ENCODE data around the gene CDS2.
A peak's percentile ranks its signal among the peaks of the same experiment; 100 is the strongest.

CDS2 gene

GRCh38 chr20:5181958-5182357 lies 55.1 kb downstream of the CDS2 start:
- no peak for DNase-seq (ENCODE audit: low spot score)

DNA sequence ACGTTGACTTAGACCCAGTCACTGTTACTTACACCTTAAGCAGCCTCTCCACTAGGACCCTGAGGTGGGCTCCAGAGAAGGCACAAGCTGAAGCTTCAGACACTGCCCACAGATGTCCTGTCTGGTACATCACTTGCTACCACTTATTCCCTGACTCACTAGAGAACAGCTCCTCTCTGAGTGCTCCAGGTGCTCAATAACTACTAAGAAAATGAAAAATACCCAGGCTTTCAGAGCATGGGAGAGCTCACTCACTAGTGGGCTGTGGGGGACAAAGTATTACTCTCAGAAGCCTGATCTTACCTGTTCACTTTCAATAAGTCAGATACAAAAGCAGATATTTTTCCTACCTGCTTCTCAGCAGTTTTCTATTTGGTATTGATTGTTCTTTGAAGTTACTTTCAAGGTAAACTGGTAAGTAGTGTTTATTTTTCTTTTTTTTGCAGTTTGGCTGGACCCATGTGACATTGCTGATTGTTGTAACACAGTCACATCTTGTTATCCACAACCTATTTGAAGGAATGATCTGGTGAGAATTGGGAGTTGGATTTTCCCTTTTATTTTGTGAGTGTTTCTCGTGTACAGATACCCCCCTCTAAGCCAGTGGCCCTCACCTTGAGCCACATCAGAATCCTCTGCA lies 55.9 kb downstream of the CDS2 start:
- DNase-seq (ENCODE audit: low spot score) = no peak

GRCh38 chr20:5183731-5184474 lies 57.1 kb downstream of the CDS2 start:
- no peak for DNase-seq (ENCODE audit: low spot score)

DNA sequence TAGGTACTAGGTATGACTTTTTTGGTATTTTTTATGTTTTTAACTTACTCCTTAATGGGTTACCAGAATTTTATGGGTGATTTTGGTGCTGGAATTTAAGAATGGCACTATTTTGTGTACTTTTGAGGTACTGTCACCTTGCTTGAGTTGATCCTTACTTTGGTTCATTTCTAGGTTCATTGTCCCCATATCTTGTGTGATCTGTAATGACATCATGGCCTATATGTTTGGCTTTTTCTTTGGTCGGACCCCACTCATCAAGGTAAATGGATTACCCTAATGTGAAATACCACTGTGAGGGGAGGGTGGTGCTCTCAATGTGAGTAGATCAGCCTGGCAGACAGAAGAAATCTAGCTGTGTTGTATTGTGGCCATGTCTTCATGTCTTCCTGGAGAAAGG lies 57.9 kb downstream of the CDS2 start:
- no peak for DNase-seq (ENCODE audit: low spot score)

DNA sequence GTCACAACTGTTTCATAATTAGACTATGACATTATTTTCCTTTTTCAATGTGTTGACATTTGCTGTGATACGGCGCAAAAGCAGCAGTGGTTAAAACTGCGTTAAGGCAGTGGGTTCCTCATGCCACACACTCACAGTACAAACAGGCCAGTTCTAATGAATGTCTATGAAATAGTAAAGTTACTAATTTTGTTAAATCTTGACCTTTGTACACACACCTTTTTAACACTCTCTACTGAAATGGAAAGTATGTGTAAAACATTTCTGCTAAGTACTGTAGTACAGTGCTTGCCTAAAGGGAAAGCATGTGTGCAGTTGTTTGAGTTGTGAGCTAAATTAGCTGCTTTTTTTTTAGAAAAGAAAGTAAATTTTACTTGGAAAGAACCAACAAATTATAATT lies 60.3 kb downstream of the CDS2 start:
- no peak for DNase-seq (ENCODE audit: low spot score)

- DNase-seq (ENCODE audit: low spot score) = no peak
Measured at GRCh38 chr20:5188736-5189135, 61.9 kb downstream of the CDS2 start.

GRCh38 chr20:5189917-5190316 lies 63.1 kb downstream of the CDS2 start:
- no peak for DNase-seq (ENCODE audit: low spot score)

DNA sequence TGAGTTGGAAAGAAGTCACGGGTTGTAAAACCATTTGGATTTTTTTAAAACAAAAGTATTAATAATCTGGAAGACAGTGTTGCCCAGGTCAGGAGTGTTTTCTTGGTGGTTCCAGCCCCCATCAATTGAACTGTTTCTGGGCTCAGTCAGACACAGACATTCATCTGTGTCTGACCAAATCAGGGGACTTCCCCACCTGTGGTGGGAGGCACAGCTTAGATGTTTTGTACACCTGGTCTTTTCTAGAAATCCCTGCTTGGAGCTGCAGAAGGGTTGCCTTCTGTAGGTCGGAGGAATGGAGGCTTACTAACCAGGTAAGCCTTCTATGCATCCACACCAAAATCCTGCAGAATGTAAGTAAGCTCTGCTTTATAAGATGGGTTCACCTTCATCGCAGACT lies 63.6 kb downstream of the CDS2 start:
- DNase-seq (ENCODE audit: low spot score) = no peak

DNA sequence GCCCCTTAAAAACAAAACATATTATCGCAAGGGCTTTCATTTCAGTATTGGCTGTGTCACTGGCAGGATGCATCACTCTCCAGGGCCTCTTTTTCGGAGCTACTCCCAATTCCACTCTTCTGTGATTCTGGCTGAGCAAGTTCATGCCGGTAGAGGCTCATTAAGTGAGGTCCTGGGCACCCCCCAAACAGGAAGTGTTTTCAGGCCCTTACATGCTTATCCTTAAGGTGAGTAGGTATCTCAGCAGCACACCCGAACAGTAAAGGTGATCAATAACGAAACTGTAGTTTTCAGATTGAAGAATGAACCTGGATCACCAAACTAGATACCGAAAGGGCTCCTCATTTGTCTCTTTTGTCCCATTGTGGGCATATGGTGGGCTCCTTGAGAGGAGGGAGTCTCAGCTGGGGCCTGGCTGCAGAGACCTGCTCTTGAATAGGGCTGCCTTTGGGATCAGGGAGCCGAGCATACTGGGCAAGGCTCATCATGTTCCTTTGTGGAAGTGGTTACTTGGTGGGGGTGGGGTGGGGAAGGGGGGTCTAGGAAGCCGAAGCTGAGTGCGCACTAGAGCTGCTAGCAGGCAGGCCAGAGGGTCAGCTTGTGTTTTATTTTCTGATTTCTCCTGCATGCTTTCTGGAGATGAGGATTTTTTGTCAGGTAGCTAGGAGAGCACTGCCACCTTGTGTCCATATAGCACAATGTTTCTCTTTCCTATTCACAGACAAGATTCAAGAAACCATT lies 65.2 kb downstream of the CDS2 start:
- no peak for DNase-seq (ENCODE audit: low spot score)

DNA sequence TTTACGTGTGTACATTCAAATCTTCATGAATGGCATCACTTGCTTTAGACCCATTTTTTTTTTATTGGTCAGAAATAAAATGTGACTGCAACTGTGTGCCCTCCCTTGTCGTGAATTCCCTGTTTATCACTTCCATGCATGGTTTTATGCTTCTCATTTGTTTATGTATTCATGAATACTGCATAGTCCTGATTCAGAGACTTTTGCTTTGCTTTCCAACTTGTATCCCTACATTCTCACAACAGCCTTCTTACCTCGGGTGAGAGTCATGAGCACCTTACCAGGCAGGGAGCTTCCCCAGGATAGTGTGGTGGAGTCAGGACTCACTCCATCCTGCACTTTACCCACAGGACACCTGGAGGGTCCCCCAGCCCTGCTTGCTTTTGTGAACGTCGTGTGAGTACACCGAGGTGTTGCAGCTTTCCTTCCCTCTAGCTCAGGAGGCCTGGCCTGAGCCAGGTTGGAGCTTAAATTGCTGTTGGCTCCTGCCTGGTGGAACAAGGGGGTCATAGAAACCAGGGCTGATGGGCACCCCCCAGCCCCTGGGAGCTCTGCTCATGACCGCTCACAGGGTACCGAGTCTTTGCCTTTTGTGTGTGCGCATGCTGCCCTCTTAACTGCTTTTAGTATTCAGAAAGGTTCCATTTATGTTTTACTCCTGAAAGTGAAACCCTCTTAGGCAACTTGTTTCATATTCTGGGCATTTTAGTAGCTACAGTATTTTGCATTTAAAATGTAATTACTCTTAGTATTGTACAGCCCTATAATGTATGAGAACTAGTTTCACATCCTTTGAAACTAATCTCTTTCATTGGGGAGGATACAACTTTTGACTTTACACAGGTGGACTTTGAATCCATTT lies 66.0 kb downstream of the CDS2 start:
- no peak for DNase-seq (ENCODE audit: low spot score)

DNA sequence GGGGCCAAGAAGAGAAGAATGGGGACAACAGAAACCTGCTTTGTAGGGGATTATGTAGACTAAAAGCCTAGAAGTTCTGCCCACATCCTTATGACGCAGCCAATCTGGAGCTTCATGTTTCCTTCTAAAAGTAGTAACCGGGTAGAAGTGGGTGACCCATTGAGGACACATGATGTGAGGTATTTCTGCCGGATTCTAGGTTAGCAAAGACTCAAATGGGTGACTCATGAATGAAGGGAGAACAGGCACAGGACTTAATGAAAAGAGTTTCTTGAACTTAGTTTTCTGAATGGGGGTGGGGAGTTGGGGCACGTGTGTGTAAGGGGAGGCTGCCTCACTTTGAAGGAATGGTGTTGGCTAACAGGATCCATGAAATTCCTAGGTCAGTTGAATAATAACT lies 68.8 kb downstream of the CDS2 start:
- DNase-seq (ENCODE audit: low spot score) = no peak

DNA sequence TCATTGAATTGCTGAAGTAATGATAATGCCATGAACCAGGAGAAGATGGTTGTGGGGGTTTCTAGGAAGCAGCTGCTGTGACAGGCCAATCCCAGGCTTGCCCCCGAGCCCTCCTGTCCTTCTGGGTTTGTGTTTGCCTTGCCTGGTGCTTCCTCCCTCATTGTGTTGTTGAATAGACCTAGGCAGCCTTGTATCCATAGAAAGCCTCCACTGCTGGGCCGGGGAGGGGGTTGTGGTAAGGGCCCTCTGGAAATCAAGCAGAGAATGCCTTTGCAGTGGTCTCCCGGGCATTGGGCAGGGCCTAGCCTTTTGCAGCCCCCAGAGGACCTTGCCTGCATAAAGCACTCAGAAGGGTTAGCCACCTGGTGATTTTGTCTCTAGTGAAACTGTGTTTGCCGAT lies 69.3 kb downstream of the CDS2 start:
- DNase-seq (ENCODE audit: low spot score) = no peak

DNA sequence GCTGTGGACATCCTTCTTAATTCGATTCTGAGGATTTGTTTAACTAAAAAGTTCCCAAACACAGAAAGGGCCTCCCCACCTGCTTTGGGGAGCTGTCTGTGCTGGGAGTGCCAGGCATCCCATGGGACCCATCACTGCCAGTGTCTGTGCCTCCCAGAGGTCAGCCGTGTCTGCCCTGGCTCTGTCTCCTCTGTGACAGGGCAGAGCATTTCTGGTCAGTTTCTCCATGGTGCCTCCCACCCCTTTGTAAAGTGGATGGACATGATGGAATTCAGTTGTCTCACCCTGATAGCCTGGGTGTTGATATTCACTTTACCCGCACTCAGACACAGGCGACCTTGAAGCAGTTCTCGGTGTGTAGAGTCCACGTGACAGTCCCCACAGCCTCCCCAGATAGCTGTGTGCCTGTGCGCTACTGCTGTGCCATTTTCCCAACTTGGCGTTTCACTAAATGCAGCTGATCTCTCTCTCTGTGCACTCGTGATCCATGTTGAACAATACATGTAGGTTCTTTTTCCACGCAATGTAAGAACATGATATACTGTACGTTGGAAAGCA lies 70.5 kb downstream of the CDS2 start:
- DNase-seq (ENCODE audit: low spot score) = no peak

DNA sequence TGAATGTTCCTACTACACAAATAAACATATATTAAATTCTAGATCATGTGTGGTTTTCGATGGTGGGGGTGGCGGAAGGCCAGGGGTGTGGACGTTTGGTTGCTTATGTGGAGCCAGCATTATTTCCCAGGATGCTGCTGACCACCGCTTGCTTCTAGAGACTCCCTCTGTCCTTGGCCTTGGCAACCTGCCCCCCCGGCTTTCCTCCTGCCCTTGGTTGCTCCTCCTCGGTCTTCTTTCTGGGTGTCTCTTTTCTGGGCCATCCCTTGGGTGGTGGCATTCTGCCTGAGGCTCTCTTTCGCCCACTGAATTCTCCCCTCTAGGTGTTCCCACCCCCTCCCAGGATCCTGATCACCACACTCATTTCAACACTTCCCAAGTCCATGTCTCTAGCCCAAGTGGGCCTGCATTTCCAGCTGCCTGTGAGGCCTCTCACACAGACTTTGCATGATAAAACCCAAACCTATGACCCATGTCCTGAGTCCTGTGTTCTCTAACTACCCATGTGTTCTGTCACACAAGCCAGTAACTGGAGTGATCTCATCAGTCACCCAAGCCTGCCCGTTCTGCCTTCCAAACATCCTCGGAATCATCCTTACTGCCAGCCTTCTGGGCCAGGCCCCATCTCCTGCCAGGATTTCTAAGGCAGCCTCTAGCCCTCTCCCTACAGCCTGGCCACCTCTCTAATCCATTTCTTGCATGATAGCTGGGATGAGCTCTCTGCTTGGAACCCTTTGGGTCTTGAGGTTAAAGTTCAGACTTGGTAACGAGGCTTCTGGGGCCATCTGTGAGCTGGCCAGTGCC lies 71.2 kb downstream of the CDS2 start:
- DNase-seq (ENCODE audit: low spot score) = no peak

GRCh38 chr20:5198651-5198924 lies 71.8 kb downstream of the CDS2 start:
- no peak for DNase-seq (ENCODE audit: low spot score)

DNA sequence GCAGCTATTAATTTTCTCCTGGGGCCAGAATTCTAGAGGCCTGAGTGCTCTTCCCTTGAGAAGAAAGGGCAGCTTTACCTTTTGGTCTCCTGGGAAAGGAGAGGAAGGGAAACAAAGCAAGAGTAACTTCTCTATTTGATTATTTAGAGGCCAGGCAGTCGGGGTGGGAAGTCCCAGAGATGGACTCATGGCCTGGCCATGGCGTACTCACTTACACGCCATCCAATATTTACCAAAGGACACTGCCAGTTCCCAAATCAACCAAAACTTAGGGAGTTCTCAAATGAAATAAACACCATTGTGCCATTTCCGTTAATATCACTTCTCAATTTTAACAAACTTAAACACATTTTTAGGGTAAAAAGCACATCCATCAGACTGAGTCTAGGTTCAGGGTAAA lies 76.6 kb downstream of the CDS2 start:
- no peak for DNase-seq (ENCODE audit: low spot score)

- DNase-seq (ENCODE audit: low spot score) = peak; percentile 81
Measured at GRCh38 chr20:5205348-5206210, 78.8 kb downstream of the CDS2 start.

GRCh38 chr20:5207138-5207537 lies 80.3 kb downstream of the CDS2 start:
- DNase-seq (ENCODE audit: low spot score) = no peak

GRCh38 chr20:5211803-5212714 lies 85.3 kb downstream of the CDS2 start:
- no peak for DNase-seq (ENCODE audit: low spot score)

Measured in left forelimb (tissue), 1 donor.